ENCODE measurements around the gene KIF1B. TPM values are rescaled to one million over a fixed set of nuclear protein-coding genes. Genes with fewer than 3 reads are reported as not detected.
"Not testable (repeated sequence)": the region's sequence is repeated elsewhere in the genome, so short reads cannot be mapped to it uniquely, and the experiment has no call there.

The KIF1B gene
- total RNA-seq, 1 donor from 2014 or later = 7.2 TPM

DNA sequence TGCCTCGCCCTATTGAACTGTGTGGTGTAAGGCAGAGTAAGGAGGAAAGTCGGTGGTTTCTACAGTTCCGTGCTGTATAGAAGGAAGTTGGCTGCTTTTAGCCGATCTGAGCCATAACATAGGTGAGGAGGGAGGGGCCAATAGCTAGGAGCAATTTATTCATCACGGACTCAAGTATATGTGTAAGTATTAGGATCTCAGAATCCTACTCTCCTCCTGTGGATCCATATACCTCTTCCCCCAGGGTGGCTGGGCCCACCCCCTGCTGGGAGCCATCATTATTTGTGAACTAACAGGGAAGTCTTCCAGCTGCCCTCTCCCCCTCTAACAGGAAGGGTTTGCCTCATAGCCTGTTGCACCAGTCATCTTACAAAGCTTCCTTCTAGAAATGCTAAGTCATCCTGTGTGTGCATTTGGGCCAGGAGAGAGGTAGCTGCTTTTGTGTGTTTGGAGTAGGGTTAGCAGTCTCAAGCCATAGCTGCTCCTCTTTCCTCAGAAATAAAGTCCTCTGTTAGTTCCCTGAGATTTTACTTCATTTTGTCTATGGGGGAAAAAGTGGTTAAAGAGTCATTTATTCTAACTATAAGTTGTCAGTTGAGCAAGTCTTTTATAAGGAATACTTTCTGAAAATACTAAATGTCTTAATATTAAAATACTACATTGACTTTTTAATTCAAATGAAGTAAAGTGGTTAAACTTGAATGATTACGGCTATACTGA is 205.0 kb downstream of the KIF1B start:
- Mint-ChIP-seq H3K4me3 (no peak overlapping the region), H3K27ac (peak overlapping the region; percentile 53), H3K9me3 (no peaks in the 10 kb centered on the region), H3K4me1 (peaks cover 4% of the 10 kb centered on the region), H3K36me3 (ENCODE audit: low read depth) (peaks cover 88% of the 10 kb centered on the region), H3K27me3 (no peaks in the 10 kb centered on the region)
- CTCF ChIA-PET = no interaction called here
- POLR2A ChIA-PET = no interaction called here
- DNase-seq (no peak), ATAC-seq (ENCODE audit: low read depth) (peak; percentile 34)
- intact Hi-C loops (cut with micrococcal nuclease) = no loop called here
- TF ChIP-seq, protein P1, sequence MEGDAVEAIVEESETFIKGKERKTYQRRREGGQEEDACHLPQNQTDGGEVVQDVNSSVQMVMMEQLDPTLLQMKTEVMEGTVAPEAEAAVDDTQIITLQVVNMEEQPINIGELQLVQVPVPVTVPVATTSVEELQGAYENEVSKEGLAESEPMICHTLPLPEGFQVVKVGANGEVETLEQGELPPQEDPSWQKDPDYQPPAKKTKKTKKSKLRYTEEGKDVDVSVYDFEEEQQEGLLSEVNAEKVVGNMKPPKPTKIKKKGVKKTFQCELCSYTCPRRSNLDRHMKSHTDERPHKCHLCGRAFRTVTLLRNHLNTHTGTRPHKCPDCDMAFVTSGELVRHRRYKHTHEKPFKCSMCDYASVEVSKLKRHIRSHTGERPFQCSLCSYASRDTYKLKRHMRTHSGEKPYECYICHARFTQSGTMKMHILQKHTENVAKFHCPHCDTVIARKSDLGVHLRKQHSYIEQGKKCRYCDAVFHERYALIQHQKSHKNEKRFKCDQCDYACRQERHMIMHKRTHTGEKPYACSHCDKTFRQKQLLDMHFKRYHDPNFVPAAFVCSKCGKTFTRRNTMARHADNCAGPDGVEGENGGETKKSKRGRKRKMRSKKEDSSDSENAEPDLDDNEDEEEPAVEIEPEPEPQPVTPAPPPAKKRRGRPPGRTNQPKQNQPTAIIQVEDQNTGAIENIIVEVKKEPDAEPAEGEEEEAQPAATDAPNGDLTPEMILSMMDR (IDR thresholded peaks at IDR 0.05) = no peak

DNA sequence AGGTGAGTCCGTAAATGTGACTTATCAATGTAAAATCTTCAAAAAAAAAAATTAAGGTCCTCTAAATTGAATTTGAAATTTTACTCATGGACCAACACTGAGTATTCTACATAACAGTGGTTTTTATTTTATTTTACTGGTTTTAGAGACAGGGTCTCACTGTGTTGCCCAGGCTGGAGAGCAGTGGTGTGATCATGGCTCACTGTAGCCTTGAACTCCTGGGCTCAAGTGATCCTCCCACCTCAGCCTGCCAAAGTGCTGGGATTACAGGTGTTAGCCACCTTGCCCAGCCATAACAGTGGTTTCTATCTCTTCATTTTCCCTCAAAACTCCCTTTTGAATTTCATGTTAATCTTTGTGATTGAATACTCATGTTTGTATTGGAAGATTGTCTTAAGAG is 205.6 kb downstream of the KIF1B start:
- H3K27ac Mint-ChIP-seq = not testable (repeated sequence)

DNA sequence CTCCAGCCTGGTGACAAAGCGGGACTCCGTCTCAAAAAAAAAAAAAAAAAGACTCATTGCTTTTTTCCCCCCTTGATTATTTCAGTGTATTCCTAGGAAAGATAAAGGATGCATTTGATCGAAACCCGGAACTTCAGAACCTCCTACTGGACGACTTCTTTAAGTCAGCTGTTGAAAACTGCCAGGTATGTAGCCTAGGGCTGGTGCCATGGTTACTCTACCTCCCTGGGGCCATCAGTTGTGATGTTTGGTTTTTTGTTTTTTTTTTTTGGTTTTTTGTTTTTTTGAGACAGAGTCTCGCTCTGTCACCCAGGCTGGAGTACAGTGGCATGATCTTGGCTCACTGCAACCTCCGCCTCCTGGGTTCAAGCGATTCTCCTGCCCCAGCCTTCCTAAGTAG is 208.4 kb downstream of the KIF1B start:
- intact Hi-C loops (cut with micrococcal nuclease); DNase-seq; H3K27me3 Mint-ChIP-seq; POLR2A ChIA-PET; H3K27ac Mint-ChIP-seq; H3K4me3 Mint-ChIP-seq; ATAC-seq (ENCODE audit: low read depth); H3K4me1 Mint-ChIP-seq; CTCF ChIA-PET; H3K9me3 Mint-ChIP-seq: not testable (repeated sequence)
- H3K36me3 Mint-ChIP-seq (ENCODE audit: low read depth) = peaks cover 66% of the 10 kb centered on the region

More for the DNA sequence above, 205.6 kb downstream of the KIF1B start:
- H3K27me3 Mint-ChIP-seq; intact Hi-C loops (cut with micrococcal nuclease); H3K9me3 Mint-ChIP-seq; ATAC-seq (ENCODE audit: low read depth); H3K4me3 Mint-ChIP-seq; H3K4me1 Mint-ChIP-seq; DNase-seq; POLR2A ChIA-PET; CTCF ChIA-PET: not testable (repeated sequence)
- peaks cover 88% of the 10 kb centered on the region for H3K36me3 Mint-ChIP-seq (ENCODE audit: low read depth)

DNA sequence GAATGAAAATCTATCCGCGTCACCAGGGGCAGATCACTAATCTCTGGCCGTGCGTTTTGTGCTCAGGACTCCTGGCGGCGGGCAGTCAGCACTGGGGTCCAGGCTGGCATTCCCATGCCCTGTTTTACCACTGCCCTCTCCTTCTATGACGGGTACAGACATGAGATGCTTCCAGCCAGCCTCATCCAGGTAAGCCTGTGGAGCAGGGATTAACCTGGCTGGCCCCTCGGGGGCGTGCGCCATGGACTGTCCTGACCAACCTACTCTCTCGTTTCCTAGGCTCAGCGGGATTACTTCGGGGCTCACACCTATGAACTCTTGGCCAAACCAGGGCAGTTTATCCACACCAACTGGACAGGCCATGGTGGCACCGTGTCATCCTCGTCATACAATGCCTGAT is 209.0 kb downstream of the KIF1B start:
- DNase-seq (no peak), ATAC-seq (ENCODE audit: low read depth) (no peak)
- CTCF ChIA-PET = no interaction called here
- peaks cover 60% of the 10 kb centered on the region for H3K36me3 Mint-ChIP-seq (ENCODE audit: low read depth)
- no peak overlapping the region for H3K4me3 Mint-ChIP-seq
- intact Hi-C loops (cut with micrococcal nuclease) = no loop called here
- H3K9me3 Mint-ChIP-seq = no peaks in the 10 kb centered on the region
- peaks cover 4% of the 10 kb centered on the region for H3K4me1 Mint-ChIP-seq
- TF ChIP-seq, protein P1 (IDR thresholded peaks at IDR 0.05) = no peak
- POLR2A ChIA-PET = no interaction called here
- no peaks in the 10 kb centered on the region for H3K27me3 Mint-ChIP-seq
- H3K27ac Mint-ChIP-seq = no peak overlapping the region

DNA sequence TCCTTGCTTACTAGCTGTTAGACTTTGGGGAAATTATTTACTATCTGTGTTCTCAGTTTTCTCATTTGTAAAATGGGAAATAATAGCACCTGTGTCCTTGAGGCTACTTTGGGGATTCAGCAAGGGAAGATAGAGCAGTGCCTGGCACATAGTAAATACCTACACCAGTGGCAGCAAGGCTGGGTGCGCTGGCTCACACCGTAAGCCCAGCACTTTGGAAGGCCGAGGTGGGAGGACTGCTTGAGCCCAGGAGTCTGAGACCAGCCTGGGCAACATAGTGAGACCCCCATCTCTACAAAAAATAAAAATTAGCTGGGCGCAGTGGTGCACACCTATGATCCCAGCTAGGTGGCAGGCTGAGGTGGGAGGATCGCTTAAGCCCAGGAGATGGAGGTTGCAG is 211.3 kb downstream of the KIF1B start:
- POLR2A ChIA-PET = no interaction called here

DNA sequence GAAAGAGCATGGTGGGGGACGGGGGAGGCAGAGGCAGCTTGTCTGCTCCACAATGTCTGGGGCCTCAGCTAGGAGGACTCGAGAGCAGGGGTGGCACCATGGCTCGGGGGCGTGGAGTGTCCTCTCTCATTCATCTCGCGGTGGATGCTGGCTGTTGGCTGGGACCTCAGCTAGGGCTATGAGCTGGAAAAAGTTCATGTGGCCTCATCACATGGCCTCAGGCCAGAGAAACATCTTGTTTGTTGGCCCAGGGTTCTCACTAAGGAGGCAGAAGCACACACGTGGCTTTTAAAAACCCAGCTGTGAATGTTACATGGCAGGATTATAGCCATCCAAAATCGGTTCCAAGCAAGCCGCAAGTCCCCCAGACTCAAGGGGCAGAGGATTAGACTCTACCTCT is 213.7 kb downstream of the KIF1B start:
- ATAC-seq (ENCODE audit: low read depth) (no peak), DNase-seq (no peak)
- no peak overlapping the region for H3K27ac Mint-ChIP-seq
- no peaks in the 10 kb centered on the region for H3K27me3 Mint-ChIP-seq
- H3K4me1 Mint-ChIP-seq = peaks cover 2% of the 10 kb centered on the region
- POLR2A ChIA-PET = no interaction called here
- intact Hi-C loops (cut with micrococcal nuclease) = no loop called here
- H3K4me3 Mint-ChIP-seq = no peak overlapping the region
- TF ChIP-seq, protein P1 (IDR thresholded peaks at IDR 0.05) = no peak
- H3K9me3 Mint-ChIP-seq = no peaks in the 10 kb centered on the region
- H3K36me3 Mint-ChIP-seq (ENCODE audit: low read depth) = peaks cover 22% of the 10 kb centered on the region
- CTCF ChIA-PET = no interaction called here

More for the DNA sequence above, 211.3 kb downstream of the KIF1B start:
- ATAC-seq (ENCODE audit: low read depth) (no peak), DNase-seq (no peak)
- Mint-ChIP-seq H3K4me3 (no peak overlapping the region), H3K27me3 (no peaks in the 10 kb centered on the region), H3K4me1 (no peaks in the 10 kb centered on the region), H3K36me3 (ENCODE audit: low read depth) (peaks cover 44% of the 10 kb centered on the region), H3K27ac (no peak overlapping the region), H3K9me3 (no peaks in the 10 kb centered on the region)
- TF ChIP-seq, protein P1 (IDR thresholded peaks at IDR 0.05) = no peak
- CTCF ChIA-PET = no interaction called here
- intact Hi-C loops (cut with micrococcal nuclease) = no loop called here

Measured in activated B cell treated with CpG ODN at 0.5 μM for 24 hours (primary cell).